GM12878 (cell line): ENCODE data around the gene INF2. TPM values are rescaled to one million over a fixed set of nuclear protein-coding genes. Genes with fewer than 3 reads are reported as not detected.

Source experiments
- ATAC-seq: fragments of 200-7000 bp; cut with Tn5 transposase; 3 replicates; pipeline ENCODE4 v1.9.1; 2020; ENCODE audit warnings: mild to moderate bottlenecking, moderate library complexity
- BruUV-seq: library from RNA; stranded (reverse); fragments of 400-500 nt; replicated peaks from 2 replicates; lab custom pipeline; 2021; lab: Mats Ljungman, UMichigan
- CTCF ChIA-PET: fragments of 300-600 bp; sonication (Branson Sonifier 250); formaldehyde crosslinking; extraction: SDS; loops from one replicate; lab custom pipeline; 2021; ENCODE audit warnings: inconsistent platforms; lab: Yijun Ruan, JAX
- POLR2A ChIA-PET: fragments of 350-600 bp; formaldehyde crosslinking; extraction: SDS; loops from one replicate; lab custom pipeline; 2021; ENCODE audit warnings: inconsistent platforms; lab: Charles Lee
- RAD21 ChIA-PET: fragments of 300-600 bp; sonication (Branson Sonifier 250); formaldehyde crosslinking; loops from one replicate; lab custom pipeline; 2023; ENCODE audit warnings: antibody characterized with exemption; ENCODE audit not compliant: unreplicated experiment; lab: Charles Lee
- SMC1A ChIA-PET: fragments of 300-600 bp; sonication (Branson Sonifier 250); formaldehyde crosslinking; loops from one replicate; lab custom pipeline; 2023; ENCODE audit not compliant: unreplicated experiment, uncharacterized antibody; lab: Charles Lee
- DNase-seq: peaks from one replicate; pipeline ENCODE4 v3.0.0-alpha.2; 2011; ENCODE audit warnings: low read depth, low spot score
- FAIRE-seq: peaks from 3 replicates; lab custom pipeline; 2011; peaks lifted over from hg19 to GRCh38; lab: Jason Lieb, UNC
- H2AFZ ChIP-seq: 2 replicates; pipeline ENCODE4 v1.6.0; 2011; ENCODE audit warnings: low read depth, low read length, control low read depth; ENCODE audit not compliant: control insufficient read depth
- H3K27ac ChIP-seq: 2 replicates; pipeline ENCODE4 v1.5.1; 2011; ENCODE audit warnings: control low read depth; ENCODE audit not compliant: control insufficient read depth, insufficient read depth
- H3K27me3 ChIP-seq, 2 experiments: replicated peaks in 1 of 2; 2 replicates each; pipeline versions ENCODE4 v1.6.0 to v1.6.1; 2011; ENCODE audit warnings: low read length in 1 of 2; ENCODE audit not compliant: control insufficient read depth in 2 of 2, insufficient read depth in 2 of 2
- H3K36me3 ChIP-seq, 2 experiments: 2 replicates each; pipeline ENCODE4 v1.5.1; 2011; ENCODE audit warnings: low read length in 1 of 2; ENCODE audit not compliant: control insufficient read depth in 2 of 2, insufficient read depth in 2 of 2
- H3K4me1 ChIP-seq: 2 replicates; pipeline ENCODE4 v1.6.1; 2011; ENCODE audit warnings: mild to moderate bottlenecking, low read length, moderate library complexity, mixed read lengths; ENCODE audit not compliant: control insufficient read depth, insufficient read depth
- H3K4me2 ChIP-seq: 2 replicates; pipeline ENCODE4 v1.6.0; 2011; ENCODE audit warnings: control low read depth; ENCODE audit not compliant: control insufficient read depth, insufficient read depth
- H3K4me3 ChIP-seq: fragments of 200-600 bp; sonication (generic); 2 replicates; pipeline ENCODE4 v1.5.1; 2016
- H3K79me2 ChIP-seq: 2 replicates; pipeline ENCODE4 v1.6.0; 2011; ENCODE audit warnings: low read length; ENCODE audit not compliant: control insufficient read depth, insufficient read depth
- H3K9ac ChIP-seq: 2 replicates; pipeline ENCODE4 v1.8.0; 2011; ENCODE audit warnings: low read length, control low read depth, mixed read lengths; ENCODE audit not compliant: control insufficient read depth, insufficient read depth
- H3K9me3 ChIP-seq: replicated peaks from 3 replicates; pipeline ENCODE4 v1.5.1; 2011; ENCODE audit warnings: mild to moderate bottlenecking, low read length; ENCODE audit not compliant: control insufficient read depth, insufficient read depth
- H4K20me1 ChIP-seq: 2 replicates; pipeline ENCODE4 v1.6.0; 2011; ENCODE audit not compliant: control insufficient read depth, insufficient read depth
- CBX5 ChIP-seq: sonication (generic); IDR thresholded peaks from 2 replicates; pipeline ENCODE4 v1.6.1; 2016; ENCODE audit warnings: low read depth, moderate library complexity, mild to moderate bottlenecking, inconsistent platforms
- CHD2 ChIP-seq: IDR thresholded peaks from 2 replicates; pipeline ENCODE4 v1.6.1; 2011; ENCODE audit warnings: low read depth, low read length, improper control_type of control experiment, borderline replicate concordance
- CREB1 ChIP-seq: IDR thresholded peaks from 2 replicates; pipeline ENCODE4 v1.6.1; 2012; ENCODE audit warnings: low read depth, mild to moderate bottlenecking, inconsistent platforms
- DPF2 ChIP-seq: fragments of 450-650 bp; IDR thresholded peaks from 2 replicates; pipeline ENCODE4 v1.6.1; 2017; ENCODE audit warnings: mild to moderate bottlenecking
- EGR1 ChIP-seq, 2 experiments: IDR thresholded peaks; 1 replicate in 1 of 2; 2 replicates in 1 of 2; pipeline ENCODE4 v1.6.1; 2011 to 2012; ENCODE audit warnings: low read depth in 2 of 2, low read length in 2 of 2, borderline replicate concordance in 1 of 2, mild to moderate bottlenecking in 1 of 2, moderate library complexity in 1 of 2
- ESRRA ChIP-seq: IDR thresholded peaks from 2 replicates; pipeline ENCODE4 v1.6.1; 2012; ENCODE audit warnings: mild to moderate bottlenecking, low read length, improper control_type of control experiment
- FOXM1 ChIP-seq: IDR thresholded peaks from 2 replicates; pipeline ENCODE4 v1.6.1; 2012; ENCODE audit warnings: low read depth, mild to moderate bottlenecking, inconsistent platforms, low read length, moderate library complexity
- IKZF1 ChIP-seq: fragments of 450-650 bp; conservative IDR thresholded peaks from 2 replicates; pipeline ENCODE4 v1.6.1; 2017; ENCODE audit warnings: antibody characterized with exemption, mild to moderate bottlenecking
- KAT2A ChIP-seq: conservative IDR thresholded peaks from 2 replicates; pipeline ENCODE4 v1.6.1; 2011; ENCODE audit warnings: low read depth, low read length; ENCODE audit not compliant: control insufficient read depth
- MEF2A ChIP-seq: IDR thresholded peaks from 2 replicates; pipeline ENCODE4 v1.6.1; 2011; ENCODE audit warnings: low read depth, mild to moderate bottlenecking, low read length, moderate library complexity; ENCODE audit not compliant: insufficient read depth
- MTA3 ChIP-seq: IDR thresholded peaks from 2 replicates; pipeline ENCODE4 v1.6.1; 2012; ENCODE audit warnings: low read length, inconsistent platforms, borderline replicate concordance
- NFYB ChIP-seq: IDR thresholded peaks from 2 replicates; pipeline ENCODE4 v1.6.1; 2011; ENCODE audit warnings: low read depth, mild to moderate bottlenecking, low read length, improper control_type of control experiment, moderate library complexity; ENCODE audit not compliant: insufficient read depth
- NKRF ChIP-seq: fragments of 450-650 bp; conservative IDR thresholded peaks from 2 replicates; pipeline ENCODE4 v1.6.1; 2017; ENCODE audit warnings: mild to moderate bottlenecking, moderate library complexity
- PAX8 ChIP-seq: fragments of 450-650 bp; IDR thresholded peaks from 2 replicates; pipeline ENCODE4 v1.6.1; 2017; ENCODE audit warnings: mild to moderate bottlenecking, moderate library complexity
- RBBP5 ChIP-seq: fragments of 200-600 bp; sonication (generic); conservative IDR thresholded peaks from 2 replicates; pipeline ENCODE4 v1.6.1; 2016
- SMC3 ChIP-seq: IDR thresholded peaks from 2 replicates; pipeline ENCODE4 v1.6.1; 2011; ENCODE audit warnings: low read length, improper control_type of control experiment, borderline replicate concordance
- USF1 ChIP-seq: IDR thresholded peaks from 2 replicates; pipeline ENCODE4 v1.6.1; 2011; ENCODE audit warnings: borderline replicate concordance, low read depth, mild to moderate bottlenecking, moderate library complexity, mixed read lengths, low read length; ENCODE audit not compliant: insufficient read depth; ENCODE audit errors: extremely low read length
- ZBTB11 ChIP-seq: fragments of 450-650 bp; formaldehyde crosslinking; IDR thresholded peaks from 2 replicates; pipeline ENCODE4 v1.5.0; 2022; ENCODE audit warnings: mild to moderate bottlenecking, missing genetic modification characterization
- ZNF384 ChIP-seq: IDR thresholded peaks from 2 replicates; pipeline ENCODE4 v1.6.1; 2012; ENCODE audit warnings: low read depth, mild to moderate bottlenecking, low read length, improper control_type of control experiment, borderline replicate concordance
- whole genome bisulfite sequencing: methylation state at CpG from one replicate; pipeline ENCODE4 v1.1.6; 2016; ENCODE audit warnings: low lambda C conversion rate; ENCODE audit not compliant: insufficient replicate concordance, insufficient coverage; ENCODE audit errors: missing lambda C conversion rate; 5-methylcytosine and 5-hydroxymethylcytosine counted together
- in situ Hi-C: fragments of 300-500 bp; cut with MboI; formaldehyde crosslinking; loops from 9 replicates; pipeline ENCODE4 v1.14.3; 2018; ENCODE audit warnings: mixed read lengths
- intact Hi-C: fragments of 100-400 bp; cut with micrococcal nuclease; formaldehyde crosslinking; loops from one replicate; pipeline ENCODE4 v1.14.2; 2022; ENCODE audit not compliant: unreplicated experiment
- polyA plus RNA-seq, 11 experiments: library from polyadenylated mRNA; depleted of rRNA in 4 of 11; unstranded in 6 of 11; stranded (reverse) in 5 of 11; fragments of >200 nt; fragmentation: Nextera tagmentation in 4 of 11; fragmentation: Illumina TruSeq in 1 of 11; extraction: Ambion mirVana in 4 of 11; extraction: Trizol in 1 of 11; gene quantifications; 1 replicate in 1 of 11; 2 replicates in 10 of 11; pipeline versions ENCODE4 v1.2.1 to v1.2.3, GENCODE V29; 2011 to 2016; ENCODE audit warnings: inconsistent platforms in 2 of 11, missing spikeins in 2 of 11, low read depth in 1 of 11
- total RNA-seq, 4 experiments: library from RNA; depleted of rRNA in 3 of 4; stranded (reverse); fragments of >200 nt in 3 of 4; fragmentation: Illumina TruSeq in 1 of 4; extraction: Trizol in 1 of 4; gene quantifications; 2 replicates each; pipeline versions ENCODE4 v1.2.1 to v1.2.3, GENCODE V29; 2013 to 2021

INF2 gene
- total and polyA plus RNA-seq, 10 of the 15 experiments (the other 5 are each of a cell fraction or from before 2014, with no cell fraction given) = 0.72 to 43.2 (median 8.3) TPM

GRCh38 chr14:104746071-104746545, 56.7 kb downstream of the INF2 start:
- Histone ChIP-seq H3K4me1 (peaks cover 12% of the 10 kb centered on the region), H3K4me2 (no peak overlapping the region), H3K36me3 (no peaks in the 10 kb centered on the region), H4K20me1 (no peaks in the 10 kb centered on the region), H3K27me3 (no peaks in the 10 kb centered on the region), H3K9me3 (no peaks in the 10 kb centered on the region; the same call in 2 of the 3 replicates), H3K79me2 (no peaks in the 10 kb centered on the region), H2AFZ (peak overlapping the region; percentile 1; the same call in 1 of the 2 replicates), H3K27ac (no peak overlapping the region), H3K9ac (peak overlapping the region; percentile 28; the same call in 1 of the 2 replicates), H3K4me3 (no peak overlapping the region)
- RAD21 ChIA-PET = interaction anchor here (0.9 kb wide), 1 partner anchor 88 kb away, joined by 4 read pairs; no protein-coding TSS in a partner anchor
- intact Hi-C loops (no loop called here), in situ Hi-C loops (no loop called here)
- CTCF ChIA-PET = no interaction called here
- ATAC-seq (peak; percentile 60), DNase-seq (peak; percentile 16), FAIRE-seq (no peak)
- SMC1A ChIA-PET = no interaction called here
- no TSS peak for BruUV-seq
- POLR2A ChIA-PET = no interaction called here
- 6% methylated on average over 13 of the region's 13 CpGs for WGBS
- no peak for TF ChIP-seq PAX8
- TF ChIP-seq NFYB = no peak
- no peak for TF ChIP-seq NKRF
- no peak for TF ChIP-seq KAT2A
- no peak for TF ChIP-seq ZNF384
- no peak for TF ChIP-seq SMC3
- 0 out of 2 replicates have a peak, but pooled peaks have one; percentile 23 for TF ChIP-seq DPF2
- no peak for TF ChIP-seq ESRRA
- no peak for TF ChIP-seq MTA3
- TF ChIP-seq RBBP5 = no peak
- no peak for TF ChIP-seq MEF2A
- no peak for TF ChIP-seq CBX5
- TF ChIP-seq ZBTB11 (CRISPR knock-in tag) = no peak
- 0 out of 3 replicates have a peak, but pooled peaks of 1 of the 2 experiments have one; percentile 8 for TF ChIP-seq EGR1 (IDR thresholded peaks at IDR 0.05; ENCODE audit: borderline replicate concordance in 1 of 2, low read depth in 2 of 2, low read length in 2 of 2)
- peak; percentile 25; the same call in 1 of the 2 replicates for TF ChIP-seq IKZF1
- no peak for TF ChIP-seq FOXM1
- TF ChIP-seq CREB1 = no peak
- TF ChIP-seq USF1 = peak; percentile 9
- no peak for TF ChIP-seq CHD2
